HL-60/S4 treated with phorbol 12-myristate 13-acetate at 8.2 ng/mL for 4 days and 3 days (cell line): ENCODE data around the gene FAF2.

Experiments
- in situ Hi-C: fragments of 300-500 bp; cut with MboI; formaldehyde crosslinking; loops from 2 replicates; pipeline ENCODE4 v1.15.0; 2022; ENCODE audit warnings: low sequenced_read_pairs

Gene FAF2

GRCh38 chr5:176529741-176530141 is 81.6 kb downstream of the FAF2 start:
- in situ Hi-C loops = no loop called here

DNA sequence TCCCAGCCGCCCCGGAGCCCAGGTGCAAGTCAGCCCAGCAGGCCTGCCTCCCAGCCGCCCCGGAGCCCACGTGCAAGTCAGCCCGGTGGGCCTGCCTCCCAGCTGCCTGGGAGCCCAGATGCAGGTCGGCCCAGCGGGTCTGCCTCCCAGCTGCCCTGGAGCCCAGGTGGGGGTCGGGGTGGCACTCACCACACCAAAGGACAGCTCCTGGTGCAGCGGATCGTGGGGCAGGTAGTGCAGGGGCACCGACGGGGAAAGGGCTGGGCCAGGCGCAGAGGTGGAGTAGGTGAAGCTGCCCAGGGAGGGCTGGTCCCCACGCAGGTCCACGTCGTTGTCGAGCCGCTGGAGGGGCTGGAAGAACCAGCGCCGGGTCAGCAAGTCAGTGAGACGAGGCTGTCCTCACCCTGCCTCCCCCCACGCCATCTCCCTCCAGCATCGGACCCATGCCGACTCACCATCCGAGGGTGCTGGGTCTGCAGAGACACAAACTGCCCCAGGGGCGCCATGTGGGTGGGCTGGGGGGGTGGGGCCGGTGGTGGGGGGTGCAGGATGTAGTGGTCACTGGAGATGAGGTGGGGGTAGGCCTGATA is 82.3 kb downstream of the FAF2 start:
- in situ Hi-C loops = no loop called here

- in situ Hi-C loops = no loop called here
These were observed 83.1 kb downstream of the FAF2 start for GRCh38 chr5:176530983-176531901.

DNA sequence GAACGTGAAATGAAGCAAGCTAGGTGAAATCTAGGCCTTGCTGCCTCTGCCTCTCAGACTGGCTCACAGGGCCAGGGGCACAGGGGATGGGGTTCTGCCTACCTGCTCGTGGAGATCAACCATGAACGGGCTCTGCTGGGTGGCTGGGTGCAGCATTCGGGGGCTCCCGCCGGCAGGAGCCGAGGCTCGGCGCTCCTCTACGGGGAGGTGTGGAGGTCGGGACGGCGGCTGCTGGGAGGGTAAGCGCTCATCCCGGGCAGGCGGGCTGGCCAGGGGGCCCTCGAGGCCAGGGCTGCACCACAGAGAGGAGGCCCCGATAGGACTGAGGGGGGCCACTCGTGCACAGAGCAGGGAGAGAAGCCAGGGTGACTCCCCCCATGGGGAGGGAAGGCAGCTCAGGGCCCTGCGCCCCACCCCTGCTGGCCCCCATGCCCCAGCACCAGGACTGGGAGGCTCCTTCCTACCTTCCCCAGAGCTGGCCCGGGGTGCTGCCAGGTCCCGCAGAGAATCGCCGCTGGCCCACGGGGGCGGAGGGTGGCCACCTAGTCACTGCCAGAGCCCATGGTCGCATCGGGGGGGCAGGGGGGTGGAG is 83.8 kb downstream of the FAF2 start:
- in situ Hi-C loops = no loop called here

DNA sequence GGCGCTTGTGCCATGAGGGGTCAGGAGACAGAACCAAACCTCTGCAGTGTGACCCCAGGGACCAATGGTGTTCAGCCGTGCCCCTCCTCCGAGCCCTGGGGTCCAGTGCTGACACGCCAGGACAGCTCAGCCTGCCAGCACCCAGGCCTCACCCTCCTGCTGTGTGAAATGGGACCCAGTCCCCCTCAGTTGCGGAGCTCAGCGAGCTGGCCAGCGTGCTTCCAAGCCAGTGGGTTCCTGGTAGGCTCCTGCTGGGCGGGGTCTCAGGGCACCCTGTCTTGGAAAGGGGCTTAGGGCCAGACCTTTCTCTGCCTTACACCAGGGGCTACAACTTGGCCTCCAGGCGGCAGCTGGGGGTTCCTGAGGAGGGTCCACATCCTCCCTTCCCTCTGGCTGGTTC is 84.6 kb downstream of the FAF2 start:
- in situ Hi-C loops = no loop called here

DNA sequence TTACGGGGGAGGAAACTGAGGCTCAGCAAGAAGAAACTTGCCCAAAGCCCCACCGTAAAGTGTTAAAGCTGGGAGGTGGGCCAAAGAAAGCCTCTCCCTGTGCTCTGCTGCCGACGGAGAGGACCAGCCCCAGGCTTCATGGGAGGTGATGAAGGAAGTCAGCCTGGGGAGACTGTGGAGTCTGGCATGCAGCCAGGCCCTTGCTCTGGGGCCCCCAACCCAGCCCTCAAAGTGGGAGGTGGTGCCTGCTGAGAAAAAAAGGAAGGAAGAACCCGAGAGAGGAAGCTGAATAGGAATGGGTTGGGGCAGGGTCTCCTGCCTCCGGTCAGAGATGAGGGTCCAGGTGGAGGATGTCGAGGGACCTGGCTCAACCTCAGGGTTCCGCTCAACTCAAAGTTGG is 85.2 kb downstream of the FAF2 start:
- in situ Hi-C loops = no loop called here

- in situ Hi-C loops = no loop called here
These were observed 85.9 kb downstream of the FAF2 start for GRCh38 chr5:176533894-176534611.

DNA sequence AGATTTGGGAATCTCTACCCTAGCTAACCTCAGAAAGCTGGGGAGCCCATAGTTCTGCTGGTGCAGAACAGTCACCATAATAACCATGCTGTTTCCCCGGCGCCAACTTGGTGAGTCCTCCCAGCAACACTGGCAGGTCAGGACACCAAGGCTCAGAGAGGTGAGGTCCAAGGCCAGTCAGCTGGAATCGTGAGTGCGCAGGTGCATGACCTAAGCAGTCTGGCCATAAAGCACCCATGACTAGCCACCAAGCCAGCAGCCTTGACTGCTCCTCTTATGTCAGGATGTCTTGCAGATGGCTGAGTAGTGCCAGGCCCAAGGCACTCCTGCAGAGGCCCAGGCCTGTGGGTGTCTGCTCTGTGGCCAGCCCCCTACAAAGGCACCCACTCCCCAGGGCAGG is 86.5 kb downstream of the FAF2 start:
- in situ Hi-C loops = no loop called here

- in situ Hi-C loops = no loop called here
These were observed 87.0 kb downstream of the FAF2 start for GRCh38 chr5:176535101-176535663.

- in situ Hi-C loops = no loop called here
These were observed 87.5 kb downstream of the FAF2 start for GRCh38 chr5:176535664-176536131.

GRCh38 chr5:176536132-176536901 is 88.1 kb downstream of the FAF2 start:
- in situ Hi-C loops = no loop called here

- in situ Hi-C loops = no loop called here
These were observed 88.8 kb downstream of the FAF2 start, which contains the start of gene RNF44 for GRCh38 chr5:176536902-176537553. Gene RNF44 (minus strand): TSS chr5:176537402. CDS start chr5:176532472, 4,930 bp downstream.

GRCh38 chr5:176537554-176538229 is 89.5 kb downstream of the FAF2 start:
- in situ Hi-C loops = no loop called here

- in situ Hi-C loops = no loop called here
These were observed 90.2 kb downstream of the FAF2 start for GRCh38 chr5:176538230-176538988.

GRCh38 chr5:176538989-176539384 is 90.8 kb downstream of the FAF2 start:
- in situ Hi-C loops = no loop called here

- in situ Hi-C loops = no loop called here
These were observed 92.3 kb downstream of the FAF2 start for GRCh38 chr5:176540476-176540899.

DNA sequence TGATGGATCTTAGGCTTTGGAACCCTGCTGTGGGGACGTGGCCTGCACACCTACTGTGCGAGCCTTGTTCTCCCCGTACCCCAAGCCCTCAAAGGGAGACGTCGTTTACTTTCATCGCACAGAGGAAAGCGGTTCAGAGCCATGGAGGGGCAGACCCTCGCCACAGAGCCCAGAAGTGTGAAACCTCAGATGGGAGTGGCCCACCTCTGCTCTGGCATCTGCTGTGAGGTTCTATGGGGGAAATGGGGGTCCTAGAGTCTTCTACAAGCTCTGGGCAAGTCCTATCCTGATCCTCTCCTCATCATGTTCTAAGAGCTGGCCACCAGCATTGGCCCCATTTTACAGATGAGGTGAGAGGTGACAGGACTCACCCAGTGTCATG is 92.8 kb downstream of the FAF2 start:
- in situ Hi-C loops = no loop called here
